Fibroblast of gingiva (primary cell): ENCODE results near the gene FGF14.
A peak's percentile ranks its signal among the peaks of the same experiment; 100 is the strongest.

Source experiments
- DNase-seq: peaks from one replicate; pipeline ENCODE4 v3.0.0-alpha.2; 2011; ENCODE audit warnings: low read depth

FGF14 gene

DNA sequence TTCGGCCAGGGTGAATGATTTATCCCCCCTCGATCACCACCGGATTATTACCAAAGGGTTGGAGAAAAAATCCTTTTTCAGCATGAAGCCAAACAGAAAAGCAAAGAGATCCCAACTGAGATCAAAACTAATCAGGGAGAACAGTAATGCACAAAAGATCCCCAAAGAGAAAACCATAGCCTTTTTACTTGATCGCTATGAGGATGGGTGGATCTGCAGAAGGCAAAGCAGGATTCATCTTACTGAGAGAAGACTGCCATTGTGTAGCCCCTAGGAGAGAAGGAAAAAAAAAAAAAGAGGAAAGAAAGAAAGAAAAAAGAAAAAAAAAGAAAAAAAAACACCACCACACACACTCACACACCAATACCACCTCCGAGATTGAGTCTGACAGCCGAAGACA, at the start of gene FGF14:
Gene FGF14 (minus strand): TSS at position 283 of the 400 bp plus-strand sequence.
- DNase-seq, result no peak

GRCh38 chr13:102443249-102443648, 41.4 kb upstream of the FGF14 start:
- DNase-seq, result no peak

DNA sequence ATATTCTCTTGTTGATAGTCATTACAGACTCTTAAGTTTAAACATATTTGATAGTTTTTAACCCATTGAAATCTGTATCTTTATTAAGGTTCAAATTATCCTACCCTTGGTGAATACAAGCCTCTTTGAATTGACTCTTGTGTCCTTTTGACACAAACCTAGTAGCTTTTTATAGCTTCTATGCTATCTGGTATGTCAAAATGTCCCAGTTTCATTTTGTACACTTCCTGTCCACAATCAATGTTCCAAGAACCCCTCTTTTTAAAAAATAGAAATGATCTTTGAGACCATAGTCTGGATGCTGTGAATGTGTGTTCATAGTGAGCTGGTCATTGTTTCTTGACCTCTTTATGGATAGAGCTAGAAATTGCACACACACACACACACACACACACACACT, 39.2 kb upstream of the FGF14 start:
- no peak for DNase-seq

- DNase-seq, result no peak
Measured at GRCh38 chr13:102440259-102440936, 38.5 kb upstream of the FGF14 start.

DNA sequence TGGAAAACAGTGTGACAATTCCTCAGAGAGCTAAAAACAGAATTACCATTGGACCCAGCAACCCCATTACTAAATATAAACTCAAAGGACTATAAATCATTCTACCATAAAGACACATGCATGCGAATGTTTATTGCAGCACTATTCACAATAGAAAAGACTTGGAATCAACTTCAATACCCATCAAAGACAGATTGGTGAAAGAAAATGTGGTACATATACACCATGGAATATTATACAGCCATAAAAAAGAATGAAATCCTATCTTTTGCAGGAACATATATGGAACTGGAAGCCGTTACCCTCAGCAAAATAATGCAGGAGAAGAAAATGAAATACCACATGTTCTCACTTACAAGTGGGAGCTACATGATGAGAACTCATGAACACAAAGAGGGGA, 20.8 kb upstream of the FGF14 start:
- no peak for DNase-seq

- no peak for DNase-seq
Measured at GRCh38 chr13:102405499-102406100, 3.8 kb upstream of the FGF14 start.

GRCh38 chr13:102402290-102402689, 442 bp upstream of the FGF14 start:
- DNase-seq, result peak; percentile 27

GRCh38 chr13:102401265-102401664, 583 bp downstream of the FGF14 start:
- peak; percentile 2 for DNase-seq

DNA sequence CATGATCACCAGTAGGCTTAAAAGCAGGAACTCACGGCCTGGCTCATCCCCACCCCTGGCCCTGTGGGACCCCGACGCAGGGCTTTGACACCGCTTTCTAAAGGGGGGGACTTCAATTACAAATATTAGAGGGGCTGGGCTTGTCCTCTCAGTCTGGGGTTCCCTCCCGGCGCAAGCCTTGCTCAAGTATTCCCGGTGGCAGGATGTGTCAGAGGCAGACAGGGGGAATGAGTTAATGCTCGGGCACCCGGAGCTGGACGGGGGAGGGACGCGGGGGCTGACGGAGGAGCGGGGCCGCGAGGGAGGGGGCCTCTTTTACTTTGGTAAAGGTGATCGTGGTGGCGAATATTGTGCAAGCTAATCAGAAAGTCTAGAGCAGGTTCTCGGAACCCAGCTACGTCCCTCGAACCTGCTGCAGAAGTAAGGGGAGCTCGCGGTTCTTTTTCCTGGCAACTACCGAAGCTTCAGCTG, 1.1 kb downstream of the FGF14 start:
- peak; percentile 1 for DNase-seq

- no peak for DNase-seq
Measured at GRCh38 chr13:102399791-102400674, 1.8 kb downstream of the FGF14 start.

- DNase-seq, result no peak
Measured at GRCh38 chr13:102395939-102396338, 5.9 kb downstream of the FGF14 start.

DNA sequence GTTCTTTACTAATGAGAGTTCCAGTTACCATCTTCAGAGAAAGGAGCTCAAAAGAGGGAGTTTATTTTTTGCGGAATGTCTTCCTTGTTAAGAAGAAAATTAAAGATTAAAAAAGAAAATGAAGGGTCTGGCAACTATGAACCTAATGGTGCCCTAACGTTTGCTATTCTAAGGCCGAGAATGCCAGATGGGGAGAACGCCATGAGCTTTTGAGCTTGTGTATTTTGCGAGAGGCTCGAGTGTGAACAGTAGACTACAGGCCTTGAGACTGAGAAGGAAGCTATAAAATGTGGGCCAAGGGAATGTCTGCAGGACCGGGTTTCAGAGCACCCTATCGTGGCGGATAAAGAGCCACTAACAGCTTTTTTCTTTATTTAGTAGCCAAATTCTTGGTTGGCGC, 6.7 kb downstream of the FGF14 start:
- no peak for DNase-seq

DNA sequence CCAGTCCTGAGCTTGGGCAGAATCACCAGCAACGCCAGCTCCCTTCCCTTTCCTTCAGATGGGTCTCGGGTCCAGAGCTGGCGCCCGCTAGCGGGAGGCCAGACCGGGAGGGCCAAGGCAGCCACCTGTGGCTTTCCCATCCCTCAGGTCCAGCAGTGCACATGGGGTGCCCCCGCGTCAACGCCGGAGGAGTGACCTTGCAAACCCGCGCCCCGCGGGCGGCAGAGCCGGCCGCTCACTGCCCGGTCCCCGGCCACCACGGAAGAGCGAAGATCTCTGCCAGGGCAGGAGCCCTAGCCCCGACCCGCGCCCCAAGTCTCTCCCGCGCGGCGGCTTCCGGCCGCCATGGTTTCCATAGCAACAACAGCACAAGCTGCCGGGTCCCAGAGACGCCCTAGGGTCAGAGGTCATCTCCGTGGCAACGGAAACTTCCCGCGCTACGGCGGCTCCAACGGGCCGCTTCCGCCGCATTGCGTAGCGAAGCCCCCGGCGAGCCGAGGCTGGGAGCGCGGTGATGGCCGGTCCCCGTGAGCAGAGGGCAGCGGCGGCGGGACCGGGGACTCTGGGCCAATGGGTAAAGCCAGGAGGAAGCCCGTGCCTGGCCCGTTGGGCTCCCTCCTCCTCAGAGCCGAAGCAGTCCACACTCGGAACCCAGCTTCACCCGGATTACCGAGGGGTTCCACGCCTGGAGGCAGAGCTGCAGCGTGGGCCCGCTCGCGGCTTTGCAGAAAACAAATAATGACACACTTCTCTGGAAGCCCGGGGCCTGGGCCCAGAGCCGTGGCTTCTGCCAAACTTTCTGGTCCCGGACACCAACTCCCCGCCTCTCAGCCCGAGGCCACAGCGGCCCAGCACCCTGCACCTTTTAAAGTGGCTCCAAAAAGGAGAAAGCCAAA, 7.4 kb downstream of the FGF14 start:
- DNase-seq, result peak; percentile 91

DNA sequence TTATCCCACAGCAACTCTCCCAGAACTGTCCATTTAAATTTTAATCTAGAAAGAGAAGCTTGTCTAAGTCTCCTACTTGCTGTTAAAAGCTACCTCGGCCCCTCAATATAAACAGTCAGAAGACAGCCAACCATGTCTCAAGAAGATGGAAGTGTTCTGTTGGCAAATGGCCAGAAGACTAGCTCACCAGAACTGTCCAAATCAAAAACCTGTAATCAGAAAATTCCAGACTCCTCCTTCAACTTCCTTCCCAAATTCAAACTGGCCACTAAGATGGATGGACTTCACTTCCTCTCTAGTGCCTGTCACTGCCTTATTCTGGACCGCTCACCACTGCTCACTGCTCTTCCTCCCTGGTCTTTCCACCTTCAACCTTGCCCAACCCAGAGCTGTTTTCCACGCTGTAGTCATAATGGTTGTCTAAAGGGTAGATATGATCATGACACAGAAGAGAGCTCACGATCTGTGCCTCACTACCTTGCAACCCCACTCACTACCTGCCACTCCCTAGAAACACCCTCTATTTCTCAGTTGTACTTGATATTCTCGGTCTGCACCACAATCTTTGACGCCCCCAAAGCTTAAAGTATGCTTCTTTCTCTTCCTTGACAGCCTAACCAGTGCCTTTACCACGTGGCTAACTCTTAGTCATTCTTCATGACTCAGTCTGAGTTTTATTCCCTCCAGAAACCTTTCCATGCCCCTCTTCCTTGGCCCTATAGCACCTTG, 9.2 kb downstream of the FGF14 start:
- DNase-seq, result no peak

DNA sequence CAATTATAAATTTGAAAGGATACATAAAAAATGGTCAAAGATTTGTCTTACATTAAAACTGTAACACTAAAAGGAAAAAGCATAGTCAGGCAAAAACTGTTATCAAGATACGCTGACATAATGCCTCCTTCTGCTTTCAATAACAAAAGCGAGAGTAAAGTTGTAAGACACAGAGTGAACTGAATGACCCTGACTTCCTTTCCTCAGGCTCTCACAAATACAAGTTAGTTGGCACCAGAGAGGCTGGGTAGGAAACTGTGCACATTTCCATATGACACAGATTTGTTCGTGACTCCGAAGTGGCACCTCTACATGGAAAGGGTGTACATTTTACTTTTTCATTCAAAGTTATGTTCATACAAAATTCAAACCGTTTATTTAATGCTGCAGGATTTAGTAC, 15.4 kb downstream of the FGF14 start:
- DNase-seq, result no peak

DNA sequence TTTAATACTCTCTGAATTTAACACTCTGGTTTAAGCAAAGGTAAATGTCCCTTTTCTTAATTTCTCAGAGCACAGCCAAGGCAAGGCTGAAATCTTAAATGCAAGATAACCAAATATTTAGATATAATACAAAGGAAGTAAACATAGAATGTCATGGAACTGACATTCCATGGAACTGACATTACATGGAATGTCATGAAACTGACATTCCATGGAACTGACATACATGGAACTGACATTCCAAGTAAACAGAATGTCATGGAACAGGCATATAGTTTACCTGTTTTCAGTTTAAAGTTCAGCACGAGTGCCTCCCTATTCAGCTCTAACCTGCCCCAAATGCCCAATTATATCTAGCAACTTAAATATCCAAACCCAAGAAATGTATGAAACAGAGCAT, 21.8 kb downstream of the FGF14 start:
- DNase-seq, result no peak

DNA sequence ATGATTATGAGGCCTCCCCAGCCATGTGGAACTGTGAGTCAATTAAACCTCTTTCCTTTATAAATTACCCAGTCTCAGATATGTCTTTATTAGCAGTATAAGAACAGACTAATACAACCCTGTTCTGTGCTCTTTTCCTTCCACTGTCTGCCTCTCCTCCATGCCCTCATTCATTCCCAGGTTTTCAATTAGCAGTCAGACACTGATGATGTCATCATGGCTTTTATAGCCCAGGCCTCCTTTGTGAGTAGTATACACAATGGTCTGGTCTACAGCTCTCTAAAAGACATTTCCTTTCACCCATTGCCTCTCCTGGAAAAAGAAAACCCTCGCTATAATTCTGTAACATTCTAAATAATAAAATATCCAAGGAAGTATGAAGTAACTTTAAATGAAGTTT, 25.5 kb downstream of the FGF14 start:
- no peak for DNase-seq

GRCh38 chr13:102374726-102375125, 27.1 kb downstream of the FGF14 start:
- DNase-seq, result no peak

DNA sequence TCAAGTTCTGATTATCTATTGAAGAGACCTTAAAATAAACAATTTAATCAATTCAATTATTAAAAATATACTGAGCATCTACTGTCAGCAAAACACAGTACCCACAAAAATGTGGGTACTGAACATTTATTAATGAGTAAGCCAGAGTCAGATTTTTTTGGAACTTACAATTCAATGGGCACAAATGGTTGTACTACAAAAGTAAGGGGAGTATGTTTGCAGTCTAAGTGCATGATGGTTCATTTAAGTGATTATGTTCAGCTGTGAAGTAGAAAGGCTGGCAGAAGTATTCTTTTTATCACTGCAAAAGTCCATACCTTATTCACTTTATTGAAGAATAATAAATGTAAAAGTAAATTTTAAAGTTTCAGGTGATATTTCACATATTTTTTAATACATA, 27.6 kb downstream of the FGF14 start:
- DNase-seq, result no peak

- no peak for DNase-seq
Measured at GRCh38 chr13:102373221-102373620, 28.6 kb downstream of the FGF14 start.

GRCh38 chr13:102369302-102369701, 32.5 kb downstream of the FGF14 start:
- DNase-seq, result no peak
